K562 (cell line): Measurements from ENCODE around the gene TPRX2. TPM values are rescaled to one million over a fixed set of nuclear protein-coding genes. Genes with fewer than 3 reads are reported as not detected.

ENCODE experiments used
- ATAC-seq: fragments of 200-7000 bp; cut with Tn5 transposase; 3 replicates; pipeline ENCODE4 v1.9.1; 2020; ENCODE audit warnings: moderate library complexity
- BruUV-seq: library from RNA; stranded (reverse); fragments of 400-500 nt; replicated peaks from 2 replicates; lab custom pipeline; 2021; lab: Mats Ljungman, UMichigan
- CTCF ChIA-PET: fragments of 300-600 bp; formaldehyde crosslinking; extraction: SDS; loops from one replicate; lab custom pipeline; 2021; ENCODE audit warnings: low intra/inter-chr PET ratio; lab: Yijun Ruan, JAX
- POLR2A ChIA-PET: fragments of 300-600, 350-650 bp; sonication (Branson Sonifier 250); formaldehyde crosslinking; extraction: SDS; loops from one replicate; lab custom pipeline; 2021; ENCODE audit warnings: antibody characterized with exemption, inconsistent platforms; lab: Yijun Ruan, JAX
- DNase-seq, 4 experiments: peaks; one replicate each; pipeline versions ENCODE4 v3.0.0 to v3.0.0-alpha.2; 2011 to 2018; ENCODE audit warnings: low spot score in 3 of 4, mixed read lengths in 3 of 4; ENCODE audit errors: extremely low read depth in 1 of 4
- FAIRE-seq: peaks from 2 replicates; lab custom pipeline; 2011; peaks lifted over from hg19 to GRCh38; lab: Jason Lieb, UNC
- H2AFZ ChIP-seq: 2 replicates; pipeline ENCODE4 v1.6.0; 2011; ENCODE audit warnings: low read depth, low read length, control low read depth, inconsistent platforms
- H3K27ac ChIP-seq: fragments of 200-600 bp; 3 replicates; pipeline ENCODE4 v1.8.0; 2011; ENCODE audit warnings: low read depth, mild to moderate bottlenecking, control low read depth, inconsistent platforms, low read length, moderate library complexity, mixed read lengths; ENCODE audit errors: extremely low read depth
- H3K27me3 ChIP-seq, 2 experiments: fragments of 300-600 bp in 1 of 2; 2 replicates in 1 of 2; 3 replicates in 1 of 2; pipeline versions ENCODE4 v1.6.0 to v1.8.0; 2011; ENCODE audit warnings: inconsistent platforms in 2 of 2, low read length in 2 of 2, mild to moderate bottlenecking in 1 of 2, mixed read lengths in 1 of 2, moderate library complexity in 1 of 2; ENCODE audit not compliant: control insufficient read depth in 2 of 2, insufficient read depth in 2 of 2
- H3K36me3 ChIP-seq: fragments of 300-600 bp; 3 replicates; pipeline ENCODE4 v1.8.0; 2011; ENCODE audit warnings: mild to moderate bottlenecking, low read length, inconsistent platforms; ENCODE audit not compliant: control insufficient read depth, insufficient read depth
- H3K4me1 ChIP-seq, 2 experiments: fragments of 200-600 bp in 1 of 2; replicated peaks in 1 of 2; 2 replicates in 1 of 2; 3 replicates in 1 of 2; pipeline versions ENCODE4 v1.5.1 to v1.8.0; 2011; ENCODE audit warnings: inconsistent platforms in 2 of 2, low read length in 2 of 2, mild to moderate bottlenecking in 1 of 2, mixed read lengths in 1 of 2, moderate library complexity in 1 of 2; ENCODE audit not compliant: control insufficient read depth in 2 of 2, insufficient read depth in 2 of 2
- H3K4me2 ChIP-seq: 2 replicates; pipeline ENCODE4 v1.6.1; 2011; ENCODE audit warnings: low read length, control low read depth, inconsistent platforms, mixed read lengths; ENCODE audit not compliant: insufficient read depth
- H3K4me3 ChIP-seq: fragments of 200-600 bp; sonication (generic), shearing (Covaris generic); 2 replicates; pipeline ENCODE4 v1.5.1; 2016; ENCODE audit warnings: control low read depth, inconsistent platforms
- H3K79me2 ChIP-seq: fragments of 200-600 bp; 3 replicates; pipeline ENCODE4 v1.8.0; 2011; ENCODE audit warnings: low read length, inconsistent platforms; ENCODE audit not compliant: control insufficient read depth, insufficient read depth
- H3K9ac ChIP-seq, 2 experiments: 2 replicates each; pipeline versions ENCODE4 v1.6.0 to v1.6.1; 2011; ENCODE audit warnings: low read depth in 2 of 2, low read length in 2 of 2, control low read depth in 1 of 2, inconsistent platforms in 1 of 2, mild to moderate bottlenecking in 1 of 2, mixed read lengths in 1 of 2; ENCODE audit not compliant: insufficient read depth in 1 of 2
- H3K9me1 ChIP-seq: one replicate; pipeline ENCODE4 v1.6.0; 2011; ENCODE audit warnings: inconsistent platforms, mild to moderate bottlenecking, low read length, moderate library complexity; ENCODE audit not compliant: control insufficient read depth, insufficient read depth
- H3K9me3 ChIP-seq: replicated peaks from 2 replicates; pipeline ENCODE4 v1.5.1; 2011; ENCODE audit warnings: low read depth, low read length, inconsistent platforms; ENCODE audit not compliant: control insufficient read depth, insufficient read depth
- H4K20me1 ChIP-seq: replicated peaks from 2 replicates; pipeline ENCODE4 v1.6.1; 2011; ENCODE audit warnings: low read length, inconsistent platforms, mixed read lengths; ENCODE audit not compliant: control insufficient read depth, insufficient read depth
- BRCA1 ChIP-seq, 2 experiments: fragments of 450-650 bp in 1 of 2; sonication (generic) in 1 of 2; formaldehyde crosslinking in 1 of 2; IDR thresholded peaks; 2 replicates each; pipeline versions ENCODE4 v1.5.0 to v1.6.1; 2017 to 2020; ENCODE audit warnings: mild to moderate bottlenecking in 1 of 2, missing genetic modification reagents in 1 of 2
- CREB1 ChIP-seq, 2 experiments: sonication (generic) in 1 of 2; formaldehyde crosslinking in 1 of 2; IDR thresholded peaks; 2 replicates each; pipeline versions ENCODE4 v1.6.1 to v1.8.0; 2012 to 2022; ENCODE audit warnings: inconsistent platforms in 1 of 2, mild to moderate bottlenecking in 1 of 2, missing genetic modification reagents in 1 of 2, moderate library complexity in 1 of 2
- DACH1 ChIP-seq: fragments of 450-650 bp; IDR thresholded peaks from 2 replicates; pipeline ENCODE4 v1.6.1; 2018; ENCODE audit not compliant: partially characterized antibody
- LEF1 ChIP-seq: fragments of 450-650 bp; IDR thresholded peaks from 2 replicates; pipeline ENCODE4 v1.6.1; 2016; ENCODE audit warnings: mild to moderate bottlenecking
- MTF1 ChIP-seq: fragments of 250-450 bp; sonication (Bioruptor Pico); IDR thresholded peaks from 2 replicates; pipeline ENCODE4 v1.9.0; 2021; ENCODE audit warnings: moderate library complexity, mild to moderate bottlenecking, inconsistent platforms, borderline replicate concordance
- PURB ChIP-seq: sonication (generic); formaldehyde crosslinking; IDR thresholded peaks from 2 replicates; pipeline ENCODE4 v1.9.0; 2021; ENCODE audit warnings: low read depth, mild to moderate bottlenecking, missing genetic modification reagents
- U2AF2 ChIP-seq: fragments of 200-400 bp; formaldehyde crosslinking; optimal IDR thresholded peaks from 2 replicates; pipeline ENCODE3; 2017; ENCODE audit warnings: low read depth, mild to moderate bottlenecking, low read length
- WHSC1 ChIP-seq: IDR thresholded peaks from one replicate; pipeline ENCODE4 v1.6.1; 2012; ENCODE audit warnings: low read length, control low read depth, inconsistent platforms
- ZNF217 ChIP-seq: sonication (generic); formaldehyde crosslinking; IDR thresholded peaks from 2 replicates; pipeline ENCODE4 v1.8.0; 2022; ENCODE audit warnings: mild to moderate bottlenecking, missing genetic modification reagents
- ZNF696 ChIP-seq: fragments of 250-450 bp; sonication (Bioruptor Pico); conservative IDR thresholded peaks from 2 replicates; pipeline ENCODE4 v1.4.0; 2020; ENCODE audit warnings: mild to moderate bottlenecking, moderate library complexity
- ZNF766 ChIP-seq: fragments of 200-800 bp; sonication (Bioruptor generic); conservative IDR thresholded peaks from 2 replicates; pipeline ENCODE4 v1.6.1; 2016; ENCODE audit warnings: missing genetic modification characterization, missing compliant biosample characterization
- WGBS: fragments of 100-300 bp; shearing (Covaris generic); methylation state at CpG from one replicate; pipeline ENCODE4 v1.1.6; 2016; ENCODE audit warnings: low coverage, mixed read lengths; ENCODE audit not compliant: insufficient coverage; ENCODE audit errors: missing lambda C conversion rate; 5-methylcytosine and 5-hydroxymethylcytosine counted together
- in situ Hi-C: fragments of 300-500 bp; cut with MboI; formaldehyde crosslinking; loops from 4 replicates; pipeline ENCODE4 v1.15.0; 2018; ENCODE audit warnings: inconsistent platforms, mixed read lengths
- intact Hi-C: fragments of 100-400 bp; cut with micrococcal nuclease; formaldehyde crosslinking; loops from 2 replicates; pipeline ENCODE4 v1.14.2; 2022
- polyA plus RNA-seq, 8 experiments: library from polyadenylated mRNA; depleted of rRNA in 4 of 8; stranded (reverse) in 5 of 8; unstranded in 3 of 8; fragments of >200 nt; fragmentation: Nextera tagmentation in 2 of 8; fragmentation: Illumina TruSeq in 1 of 8; extraction: Ambion mirVana in 2 of 8; extraction: Trizol in 1 of 8; gene quantifications; 2 replicates each; pipeline versions ENCODE4 v1.2.1 to v1.2.3, GENCODE V29; 2011 to 2014; ENCODE audit warnings: inconsistent platforms in 1 of 8, missing spikeins in 1 of 8
- total RNA-seq, 7 experiments: library from RNA; depleted of rRNA in 6 of 7; stranded (reverse); fragments of >200 nt in 6 of 7; fragmentation: Illumina TruSeq in 2 of 7; extraction: Trizol in 2 of 7; gene quantifications; 2 replicates each; pipeline versions ENCODE4 v1.2.1 to v1.2.3, GENCODE V29; 2011 to 2021; ENCODE audit warnings: low replicate concordance in 1 of 7
- TF ChIP-seq, protein P1 (sequence below): sonication (generic); formaldehyde crosslinking; IDR thresholded peaks from 2 replicates; pipeline ENCODE4 v1.5.0; 2020; ENCODE audit warnings: missing genetic modification reagents

Gene TPRX2
- total and polyA plus RNA-seq, 9 of the 15 experiments (the other 6 are each of a cell fraction or from before 2014, with no cell fraction given): not detected

DNA sequence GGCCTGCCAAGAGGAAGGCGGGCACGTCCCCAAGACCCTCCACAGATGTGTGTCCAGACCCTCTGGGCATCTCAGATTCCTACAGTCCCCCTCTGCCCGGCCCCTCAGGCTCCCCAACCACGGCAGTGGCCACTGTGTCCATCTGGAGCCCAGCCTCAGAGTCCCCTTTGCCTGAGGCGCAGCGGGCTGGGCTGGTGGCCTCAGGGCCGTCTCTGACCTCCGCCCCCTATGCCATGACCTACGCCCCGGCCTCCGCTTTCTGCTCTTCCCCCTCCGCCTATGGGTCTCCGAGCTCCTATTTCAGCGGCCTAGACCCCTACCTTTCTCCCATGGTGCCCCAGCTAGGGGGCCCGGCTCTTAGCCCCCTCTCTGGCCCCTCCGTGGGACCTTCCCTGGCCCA is 19.6 kb upstream of the TPRX2 start:
- no peak overlapping the region for H3K27ac ChIP-seq
- peaks cover 0 to 5% of the 10 kb centered on the region in 2 experiments; a peak in 2 of 5 replicates for H3K4me1 ChIP-seq
- ChIA-PET CTCF (no interaction called here), POLR2A (interaction anchor here (0.5 to 0.6 kb wide), 2 partner anchors 11 to 324 kb away, joined by 3 read pairs; no protein-coding TSS in a partner anchor)
- H3K4me3 ChIP-seq: no peak overlapping the region
- no peaks in the 10 kb centered on the region for H3K79me2 ChIP-seq
- no peak for TF ChIP-seq U2AF2
- TF ChIP-seq PURB (CRISPR knock-in tag): no peak
- TF ChIP-seq ZNF766 (CRISPR knock-in tag): no peak
- TF ChIP-seq DACH1: no peak
- no peak for TF ChIP-seq ZNF217 (CRISPR knock-in tag)
- no peak for DNase-seq
- FAIRE-seq: no peak
- H3K36me3 ChIP-seq: no peaks in the 10 kb centered on the region
- intact Hi-C loops: no loop called here
- no TSS peak for BruUV-seq
- in situ Hi-C loops: no loop called here
- H4K20me1 ChIP-seq: no peaks in the 10 kb centered on the region
- no peak overlapping the region for H2AFZ ChIP-seq
- WGBS: 24% methylated on average over 14 of the region's 16 CpGs
- no peaks in the 10 kb centered on the region; the same call in 1 of the 2 replicates for H3K9me3 ChIP-seq
- H3K4me2 ChIP-seq: no peak overlapping the region
- no peaks in the 10 kb centered on the region for H3K9me1 ChIP-seq
- ATAC-seq: no peak
- peaks cover 0 to 11% of the 10 kb centered on the region in 2 experiments for H3K27me3 ChIP-seq
- H3K9ac ChIP-seq: no peak overlapping the region

GRCh38 chr19:47839913-47840312 is 19.1 kb upstream of the TPRX2 start:
- H3K4me1 ChIP-seq: peaks cover 0 to 5% of the 10 kb centered on the region in 2 experiments; a peak in 2 of 5 replicates
- H4K20me1 ChIP-seq: no peaks in the 10 kb centered on the region
- no TSS peak for BruUV-seq
- 20% methylated on average over 10 of the region's 10 CpGs for WGBS
- intact Hi-C loops: no loop called here
- H3K79me2 ChIP-seq: no peaks in the 10 kb centered on the region
- in situ Hi-C loops: no loop called here
- peaks cover 2 to 11% of the 10 kb centered on the region in 2 experiments for H3K27me3 ChIP-seq
- DNase-seq: no peak
- no peaks in the 10 kb centered on the region for H3K9me1 ChIP-seq
- ChIA-PET CTCF (no interaction called here), POLR2A (interaction anchor here (0.5 to 0.6 kb wide), 3 partner anchors 11 to 1464 kb away, joined by 3 to 4 read pairs (median 3); no protein-coding TSS in a partner anchor)
- 0 out of 2 replicates have a peak overlapping the region, but pooled peaks have one; percentile 30 for H2AFZ ChIP-seq
- H3K27ac ChIP-seq: no peak overlapping the region
- TF ChIP-seq LEF1 (no peak), CREB1 (IDR thresholded peaks at IDR 0.05) (no peak), CREB1 (CRISPR knock-in tag; IDR thresholded peaks at IDR 0.05) (no peak), BRCA1 (IDR thresholded peaks at IDR 0.05) (no peak), BRCA1 (CRISPR knock-in tag; IDR thresholded peaks at IDR 0.05) (no peak), ZNF696 (no peak), WHSC1 (no peak), MTF1 (CRISPR knock-in tag) (no peak)
- TF ChIP-seq, protein P1, sequence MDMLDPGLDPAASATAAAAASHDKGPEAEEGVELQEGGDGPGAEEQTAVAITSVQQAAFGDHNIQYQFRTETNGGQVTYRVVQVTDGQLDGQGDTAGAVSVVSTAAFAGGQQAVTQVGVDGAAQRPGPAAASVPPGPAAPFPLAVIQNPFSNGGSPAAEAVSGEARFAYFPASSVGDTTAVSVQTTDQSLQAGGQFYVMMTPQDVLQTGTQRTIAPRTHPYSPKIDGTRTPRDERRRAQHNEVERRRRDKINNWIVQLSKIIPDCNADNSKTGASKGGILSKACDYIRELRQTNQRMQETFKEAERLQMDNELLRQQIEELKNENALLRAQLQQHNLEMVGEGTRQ (CRISPR knock-in tag): no peak
- TF ChIP-seq, all 486 proteins: peak for 0
- Histone ChIP-seq H3K36me3 (no peaks in the 10 kb centered on the region), H3K9me3 (no peaks in the 10 kb centered on the region; the same call in 1 of the 2 replicates), H3K9ac (no peak overlapping the region; a peak in 1 of 4 replicates), H3K4me2 (no peak overlapping the region), H3K4me3 (no peak overlapping the region)
- FAIRE-seq: no peak
- no peak for ATAC-seq
